HFF-Myc (cell line): Measurements from ENCODE around the gene ING5.
A peak's percentile ranks its signal among the peaks of the same experiment; 100 is the strongest.

Experiments used
- DNase-seq: peaks from one replicate; pipeline ENCODE4 v3.0.0-alpha.2; 2011; ENCODE audit warnings: low read depth; ENCODE audit errors: extremely low read depth
- H3K4me3 ChIP-seq: replicated peaks from 2 replicates; pipeline ENCODE4 v1.5.1; 2011; ENCODE audit warnings: low read depth, mild to moderate bottlenecking, control low read depth, low read length
- CTCF ChIP-seq: IDR thresholded peaks from 2 replicates; pipeline ENCODE4 v1.5.1; 2012; ENCODE audit warnings: mild to moderate bottlenecking, low read depth, low read length, control low read depth; ENCODE audit errors: missing control alignments

ING5 gene

DNA sequence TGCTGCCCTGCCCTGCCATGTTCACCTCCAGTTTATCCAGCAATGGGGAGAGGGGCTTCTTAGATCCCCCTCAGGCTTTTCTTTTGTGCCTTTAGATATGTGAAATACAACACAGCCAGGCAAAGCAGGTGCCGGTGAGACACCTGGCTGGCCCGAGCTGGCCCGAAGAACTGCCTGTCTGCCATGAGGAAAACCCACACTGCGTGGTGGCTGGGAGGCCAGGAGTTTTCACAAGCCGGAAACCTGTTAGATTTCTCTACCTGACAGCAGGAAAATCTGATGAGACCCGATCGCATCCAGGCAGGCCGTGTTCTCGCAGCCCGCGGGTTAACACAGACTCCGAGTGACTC lies 69.1 kb downstream of the ING5 start:
- DNase-seq: no peak
- TF ChIP-seq CTCF: no peak
- H3K4me3 ChIP-seq: no peak overlapping the region

- no peak for DNase-seq
- no peak for TF ChIP-seq CTCF
- no peak overlapping the region for H3K4me3 ChIP-seq
These were observed 69.6 kb downstream of the ING5 start for GRCh38 chr2:241771286-241772062.

- no peak for DNase-seq
- TF ChIP-seq CTCF: no peak
- H3K4me3 ChIP-seq: no peak overlapping the region
These were observed 70.2 kb downstream of the ING5 start for GRCh38 chr2:241772063-241772499.

DNA sequence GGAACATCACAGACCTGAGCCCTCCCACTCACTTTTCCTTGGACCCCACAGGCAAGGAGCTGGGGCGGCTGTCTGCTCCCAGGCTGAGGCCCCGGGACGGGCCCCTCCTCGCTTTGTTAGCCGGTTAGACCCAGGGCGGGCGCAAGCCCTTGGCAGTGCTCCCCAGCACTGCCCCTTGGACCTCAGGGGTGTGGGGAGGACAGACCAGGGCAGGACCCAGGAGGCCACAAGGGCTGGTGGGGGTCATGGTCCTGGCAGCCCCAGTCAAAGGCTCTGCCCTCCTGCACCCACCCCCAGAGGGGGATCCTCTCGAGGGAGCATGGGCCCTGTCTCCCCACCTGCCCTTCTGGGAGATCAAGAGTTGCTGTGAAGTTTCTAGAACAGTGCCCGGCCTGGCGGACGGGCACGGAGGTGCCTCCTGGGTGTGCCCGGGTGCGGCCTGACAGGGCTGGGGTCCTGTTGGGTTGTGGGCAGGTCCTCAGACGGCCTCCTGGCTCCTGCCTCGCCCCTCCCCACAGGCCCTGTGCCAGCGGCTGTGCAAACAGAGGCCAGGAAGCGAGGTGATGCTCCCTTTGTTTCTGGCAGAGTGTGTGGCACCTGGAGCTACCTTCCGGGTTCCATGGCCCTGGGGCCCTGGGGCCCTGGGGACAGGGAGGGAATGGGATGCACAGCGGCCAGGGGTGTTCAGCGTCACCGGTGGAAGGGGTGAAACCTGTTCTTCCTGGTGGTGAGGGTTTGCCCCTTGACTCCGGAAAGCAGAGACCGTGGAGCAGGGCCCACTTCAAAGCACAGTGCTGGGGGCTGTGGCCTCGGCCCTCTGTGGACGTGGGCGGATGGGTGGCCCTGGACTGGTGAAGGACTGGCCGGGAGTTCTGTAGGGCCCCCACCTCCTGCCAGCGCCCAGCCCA lies 71.9 kb downstream of the ING5 start:
- DNase-seq: no peak
- TF ChIP-seq CTCF: no peak
- no peak overlapping the region for H3K4me3 ChIP-seq

- no peak for TF ChIP-seq CTCF
- H3K4me3 ChIP-seq: no peak overlapping the region
- peak; percentile 12 for DNase-seq
These were observed 72.8 kb downstream of the ING5 start for GRCh38 chr2:241774419-241775222.
